ENCODE data around the gene PMM2. TPM values are rescaled to one million over a fixed set of nuclear protein-coding genes. Genes with fewer than 3 reads are reported as not detected.
"Not testable (repeated sequence)": the region's sequence is repeated elsewhere in the genome, so short reads cannot be mapped to it uniquely, and the experiment has no call there.

Gene PMM2
- polyA plus RNA-seq (2013, experiment 1 of 2; ENCODE audit: insufficient read length), result 49.5 TPM
- 41.3 TPM for polyA plus RNA-seq (2013, experiment 2 of 2; ENCODE audit: insufficient read length)

GRCh38 chr16:8797364-8798173, at the start of gene PMM2, which contains the start of gene TMEM186:
PMM2 (plus strand) TSS chr16:8797839; CDS start chr16:8797883, 44 bp downstream.
TMEM186 (minus strand) TSS chr16:8797639; CDS start chr16:8797614, 25 bp downstream.
- peak; percentile 97 for DNase-seq

GRCh38 chr16:8748944-8749343, 48.7 kb upstream of the PMM2 start:
- not testable (repeated sequence) for DNase-seq

DNA sequence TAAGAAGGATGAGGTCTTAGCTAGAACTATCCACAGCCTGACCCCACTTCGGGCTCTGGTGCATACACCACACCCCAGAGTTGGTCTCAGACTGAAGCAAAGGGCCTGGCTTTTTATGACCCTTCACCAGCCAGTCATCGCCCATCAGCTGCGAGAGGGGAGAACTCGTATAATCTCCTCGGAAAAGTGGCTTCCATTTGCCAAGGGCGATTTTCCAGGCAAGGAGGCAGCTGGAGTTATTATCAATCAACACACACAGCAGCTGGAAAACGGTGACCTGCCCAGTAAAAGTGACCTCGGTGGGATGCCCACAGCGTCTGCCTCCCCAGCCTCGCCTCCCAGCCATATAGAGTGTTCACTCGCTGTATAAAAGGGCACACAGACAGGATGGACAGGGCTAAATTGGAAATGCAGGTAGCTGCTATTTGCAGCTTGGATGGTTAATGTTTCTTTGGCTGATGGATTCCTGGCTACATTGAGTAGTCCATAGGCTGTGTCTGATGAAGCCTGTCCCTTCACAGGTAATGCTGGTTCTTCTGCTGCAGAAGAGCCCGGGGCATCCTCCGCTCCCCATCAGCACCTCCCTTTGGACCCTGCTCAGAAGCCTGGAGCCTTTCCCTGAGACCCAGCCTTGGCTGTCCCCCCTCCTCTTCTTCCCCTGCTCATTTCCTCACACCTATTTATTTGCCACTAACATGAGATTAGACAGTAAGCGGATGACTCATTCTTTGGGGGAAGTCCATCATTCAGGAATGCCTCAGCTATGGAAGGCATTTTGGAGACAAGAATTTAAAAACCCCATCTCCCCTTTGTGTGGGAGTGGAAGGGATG, 45.9 kb upstream of the PMM2 start:
- DNase-seq, result peak; percentile 85

DNA sequence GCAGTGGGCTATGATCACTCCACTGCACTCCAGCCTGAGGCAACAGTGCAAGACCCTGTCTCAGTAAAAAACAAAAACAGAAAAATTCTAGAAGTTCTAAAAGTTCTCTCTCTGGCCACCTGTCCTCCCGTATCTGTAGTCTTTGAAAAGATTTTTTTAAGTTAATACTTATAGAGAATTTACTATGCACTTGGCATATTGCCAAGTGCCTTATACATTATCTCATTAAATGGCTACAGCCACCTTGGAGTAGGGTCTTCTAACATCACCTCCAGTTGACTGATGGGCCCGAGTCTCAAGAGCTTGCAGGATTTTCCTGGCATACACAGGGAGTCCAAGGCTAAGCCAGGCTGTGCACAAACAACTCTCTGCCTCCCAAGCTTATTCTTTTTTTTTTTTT, 44.9 kb upstream of the PMM2 start:
- no peak for DNase-seq

- DNase-seq, result no peak
These were observed 44.1 kb upstream of the PMM2 start for GRCh38 chr16:8753416-8754054.

DNA sequence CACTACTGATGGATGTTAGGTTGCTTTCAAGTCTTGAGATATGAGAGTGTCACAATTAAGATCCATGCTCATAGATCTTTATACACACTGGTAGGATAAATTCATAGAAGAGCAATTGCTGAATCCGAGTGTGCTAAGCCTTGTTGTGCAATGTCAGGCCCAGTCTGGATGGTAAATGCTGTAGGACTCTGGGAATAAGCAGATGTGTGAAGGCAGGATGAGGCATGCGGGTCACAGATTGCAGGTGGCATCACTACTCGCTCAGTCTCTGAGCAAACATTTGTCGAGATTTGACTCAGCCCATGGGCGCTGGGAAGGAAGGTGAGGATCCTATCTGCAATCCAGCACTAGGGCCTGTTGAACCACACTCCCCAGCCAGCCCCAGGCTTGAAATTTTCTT, 40.9 kb upstream of the PMM2 start:
- no peak for DNase-seq

GRCh38 chr16:8758022-8758421, 39.6 kb upstream of the PMM2 start:
- DNase-seq, result no peak

DNA sequence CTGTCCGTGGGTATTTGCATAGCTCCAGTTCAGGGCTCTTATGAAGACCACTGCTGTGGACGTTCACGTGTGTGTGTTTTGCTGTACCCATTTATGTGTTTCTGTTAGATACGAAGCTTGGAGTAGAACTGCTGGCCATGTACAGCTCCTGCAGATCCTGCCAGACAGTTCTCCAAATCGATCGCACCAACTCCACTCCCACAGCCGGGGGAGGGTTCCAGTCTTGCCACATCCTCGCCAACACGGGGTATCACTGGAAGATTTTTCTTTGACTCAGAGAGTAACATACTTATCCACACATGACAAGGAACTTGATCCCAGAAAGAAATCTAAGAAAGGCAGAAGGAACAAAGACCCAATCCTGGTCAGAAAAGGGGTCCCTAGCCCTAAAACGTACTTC, 37.6 kb upstream of the PMM2 start:
- DNase-seq, result no peak

GRCh38 chr16:8761078-8761477, 36.6 kb upstream of the PMM2 start:
- no peak for DNase-seq

- no peak for DNase-seq
These were observed 35.4 kb upstream of the PMM2 start for GRCh38 chr16:8762254-8762653.

GRCh38 chr16:8763083-8763482, 34.6 kb upstream of the PMM2 start:
- DNase-seq, result no peak

- no peak for DNase-seq
These were observed 33.7 kb upstream of the PMM2 start for GRCh38 chr16:8763899-8764298.

GRCh38 chr16:8764525-8765250, 33.0 kb upstream of the PMM2 start:
- no peak for DNase-seq

- no peak for DNase-seq
These were observed 30.5 kb upstream of the PMM2 start for GRCh38 chr16:8767176-8767575.

DNA sequence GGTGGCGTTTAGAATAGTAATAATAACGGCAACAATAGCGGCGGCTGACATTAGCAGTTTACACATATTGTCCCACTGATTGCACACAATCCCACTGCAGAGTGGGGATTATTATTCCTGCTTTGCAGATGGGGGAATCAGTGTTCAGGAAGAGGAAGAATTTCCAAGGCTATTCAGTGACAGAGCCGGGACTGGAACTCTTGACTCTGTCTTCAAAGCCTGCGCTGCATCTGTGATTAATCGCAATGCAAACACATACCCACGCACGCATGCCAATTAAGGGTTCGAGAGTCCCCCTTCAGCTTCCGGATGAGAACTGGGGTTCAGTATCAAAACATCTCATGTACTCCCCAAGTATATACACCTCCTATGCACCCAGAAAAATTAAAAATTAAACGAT, 29.4 kb upstream of the PMM2 start:
- no peak for DNase-seq

- no peak for DNase-seq
These were observed 28.9 kb upstream of the PMM2 start for GRCh38 chr16:8768692-8769091.

GRCh38 chr16:8773537-8773936, 24.1 kb upstream of the PMM2 start:
- DNase-seq, result no peak

GRCh38 chr16:8774208-8774607, 23.4 kb upstream of the PMM2 start:
- no peak for DNase-seq

GRCh38 chr16:8775359-8775758, 22.3 kb upstream of the PMM2 start:
- DNase-seq, result no peak

DNA sequence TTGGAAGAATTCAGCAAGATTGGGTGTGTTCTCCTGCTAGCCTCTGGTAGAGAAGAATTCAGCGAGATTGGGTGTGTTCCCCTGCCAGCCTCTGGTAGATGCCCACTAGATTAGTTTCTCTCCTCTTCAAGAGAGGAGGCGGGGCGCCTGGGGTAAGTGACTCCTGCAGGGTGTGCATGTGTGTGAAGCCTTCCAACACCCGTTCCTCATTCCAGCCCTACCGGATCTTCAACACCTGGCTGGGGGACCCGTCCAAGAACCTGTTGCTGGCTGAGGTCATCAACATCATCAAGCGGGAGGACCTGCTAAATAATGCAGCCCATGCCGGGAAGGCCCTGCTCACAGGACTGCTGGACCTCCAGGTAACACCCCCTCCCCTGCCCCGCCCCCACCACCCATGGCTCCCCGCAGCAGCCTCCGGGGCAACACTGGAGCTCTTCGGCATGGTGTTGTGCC, 21.5 kb upstream of the PMM2 start:
- DNase-seq, result no peak

- DNase-seq, result no peak
These were observed 20.4 kb upstream of the PMM2 start for GRCh38 chr16:8777217-8777616.

DNA sequence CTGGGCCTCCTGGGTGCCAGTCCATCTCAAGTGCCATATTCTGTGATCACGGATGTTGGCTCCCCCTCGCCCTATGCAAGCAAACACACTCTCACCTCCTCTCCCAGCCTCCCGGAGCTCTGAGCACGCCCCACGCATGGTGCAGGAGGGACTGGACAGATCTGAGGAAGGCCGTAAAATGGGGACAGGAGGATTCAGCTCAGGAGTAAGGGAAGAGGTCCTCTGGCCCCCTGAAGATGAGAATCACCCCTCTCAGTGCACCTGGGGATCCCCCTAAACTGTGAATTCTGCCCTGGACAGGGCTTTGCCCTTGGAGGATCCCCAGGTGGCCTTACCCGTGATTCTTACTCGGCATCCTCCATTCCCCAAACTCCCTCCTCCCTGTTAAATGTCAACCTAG, 15.8 kb upstream of the PMM2 start:
- DNase-seq, result no peak
